Lung microvascular endothelial cell (primary cell): ENCODE measurements around the gene ST7. TPM values are rescaled to one million over a fixed set of nuclear protein-coding genes. Genes with fewer than 3 reads are reported as not detected.
A peak's percentile ranks its signal among the peaks of the same experiment; 100 is the strongest.
"Not testable (repeated sequence)": the region's sequence is repeated elsewhere in the genome, so short reads cannot be mapped to it uniquely, and the experiment has no call there.

Experiments
- DNase-seq, 2 donors: peaks; one replicate each; pipeline versions ENCODE4 v3.0.0 to v3.0.0-alpha.2; 2010; ENCODE audit warnings: low read depth in 2 of 2
- total RNA-seq: library from RNA; depleted of rRNA; stranded (reverse); fragments of >200 nt; gene quantifications from 2 replicates; pipeline ENCODE4 v1.2.1, GENCODE V29; 2014

Gene ST7
- total RNA-seq, 1 donor from 2014 or later: 11.5 TPM

DNA sequence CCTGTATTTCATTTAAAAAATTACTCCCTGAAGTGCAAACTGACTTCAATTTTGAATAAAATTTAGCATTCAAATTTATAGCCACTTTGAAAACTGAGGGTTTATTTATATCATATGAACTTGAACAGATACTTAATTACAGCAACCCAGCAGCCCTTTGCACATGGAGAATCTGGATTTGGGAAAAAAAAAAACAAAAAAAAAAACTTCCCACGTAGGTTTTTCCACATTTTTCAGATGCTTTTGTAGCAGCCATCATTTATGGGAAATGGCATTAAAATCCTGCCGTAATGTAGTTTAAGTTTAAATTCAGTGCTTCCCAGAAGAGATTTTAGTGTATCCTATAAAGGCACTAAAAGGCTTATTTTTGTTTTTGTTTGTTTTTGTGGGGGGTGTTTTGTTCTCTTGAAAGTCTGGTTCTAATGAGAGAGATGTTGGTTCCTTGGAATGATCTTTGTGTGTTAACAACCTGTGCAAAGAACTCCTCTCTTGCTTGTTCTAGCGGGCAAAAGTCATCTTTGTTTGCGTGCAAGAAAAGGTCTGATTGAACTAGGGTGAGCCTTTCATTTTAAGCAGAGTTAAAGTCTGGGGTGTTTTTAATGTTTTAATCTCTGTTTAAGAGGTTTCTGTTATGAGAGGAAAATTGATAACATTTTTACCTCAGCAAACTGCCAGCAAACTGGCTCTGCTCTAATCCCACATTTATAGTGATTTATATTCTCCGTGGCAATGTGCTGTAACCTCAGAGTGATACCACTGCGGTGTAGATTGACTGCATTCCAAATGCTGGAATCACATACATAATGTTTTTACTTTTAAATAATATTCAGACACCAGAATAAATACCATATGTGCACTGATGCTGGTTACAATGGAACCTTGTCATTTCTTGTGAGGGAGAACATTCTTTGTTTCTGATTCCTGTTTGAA, 264.1 kb downstream of the ST7 start:
- no peak for DNase-seq

DNA sequence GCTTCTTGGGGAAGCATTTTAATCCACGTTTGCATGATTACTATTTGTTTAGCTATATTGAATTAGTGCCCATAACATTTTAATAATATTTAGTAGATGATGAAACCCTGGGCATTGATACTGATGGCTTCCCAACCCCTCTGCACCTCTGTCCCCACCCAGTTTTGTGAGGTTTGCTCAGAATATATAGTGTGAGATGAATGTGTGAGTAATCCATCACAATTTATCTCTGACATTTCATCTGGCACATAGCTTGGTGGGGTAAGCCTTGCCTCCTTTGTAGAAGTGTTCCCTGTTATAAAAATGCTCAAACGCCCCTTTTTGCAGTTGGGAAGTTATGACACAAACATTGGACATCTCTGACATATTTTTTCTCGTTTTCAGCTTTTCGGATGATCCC, 265.4 kb downstream of the ST7 start:
- no peak for DNase-seq

DNA sequence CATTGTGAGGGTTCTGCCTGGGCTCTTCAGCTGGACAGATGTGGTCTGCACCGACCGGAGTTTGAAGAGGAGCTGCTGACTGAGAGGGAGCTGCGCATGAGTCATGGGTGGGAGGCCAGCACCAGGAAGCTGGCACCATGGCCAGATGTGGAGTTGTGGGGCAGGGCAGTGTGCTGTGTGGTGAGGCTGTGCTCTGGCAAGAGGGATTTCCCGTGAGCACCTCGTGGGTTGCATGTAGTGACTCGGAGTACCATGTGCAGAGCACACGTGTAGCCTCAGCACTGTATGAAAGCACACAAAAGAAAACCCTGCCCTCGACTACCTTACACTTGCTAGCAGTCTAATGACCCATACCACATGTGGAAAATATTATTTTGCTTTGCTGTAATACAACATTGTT, 266.2 kb downstream of the ST7 start:
- peak in 1 of 2 donors; percentile 5 for DNase-seq

DNA sequence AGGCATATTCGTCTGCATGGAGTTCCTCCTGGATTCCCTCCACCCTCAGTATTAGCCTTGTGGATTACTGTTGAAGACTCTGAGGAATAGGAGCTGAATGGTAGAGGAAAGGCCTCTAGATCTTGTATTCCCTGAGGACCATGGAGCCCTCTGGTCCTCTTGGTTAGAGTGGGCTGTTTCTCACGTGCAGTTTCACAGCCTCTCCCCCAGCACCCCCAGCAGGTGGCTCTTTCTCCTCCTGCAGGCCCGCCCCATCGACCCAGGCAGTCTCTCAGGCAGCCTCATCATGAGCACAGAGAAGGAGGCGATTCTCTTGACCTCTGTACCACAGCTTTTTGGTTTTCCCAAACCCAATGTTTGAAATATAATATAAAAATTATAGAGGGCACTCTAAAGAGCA, 267.5 kb downstream of the ST7 start:
- no peak for DNase-seq

DNA sequence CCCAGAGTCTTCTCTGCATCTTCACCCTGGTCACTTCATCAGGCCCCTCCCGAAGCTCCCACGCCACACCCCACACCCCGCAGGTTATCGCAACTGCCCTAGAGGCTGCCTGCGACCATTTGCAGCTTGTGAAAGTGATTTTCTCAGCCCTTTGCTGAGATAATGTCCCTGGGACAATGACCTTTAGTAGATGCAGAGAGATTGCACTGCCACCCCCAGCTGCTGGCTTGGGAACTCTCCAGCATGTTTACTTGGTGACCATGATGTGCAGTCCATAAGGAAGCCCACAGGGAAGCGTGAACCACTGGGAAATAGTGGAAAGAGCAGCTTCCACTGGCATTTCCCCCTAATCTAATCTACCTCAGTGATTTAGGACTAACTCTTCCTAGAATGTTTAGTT, 272.2 kb downstream of the ST7 start:
- no peak for DNase-seq

DNA sequence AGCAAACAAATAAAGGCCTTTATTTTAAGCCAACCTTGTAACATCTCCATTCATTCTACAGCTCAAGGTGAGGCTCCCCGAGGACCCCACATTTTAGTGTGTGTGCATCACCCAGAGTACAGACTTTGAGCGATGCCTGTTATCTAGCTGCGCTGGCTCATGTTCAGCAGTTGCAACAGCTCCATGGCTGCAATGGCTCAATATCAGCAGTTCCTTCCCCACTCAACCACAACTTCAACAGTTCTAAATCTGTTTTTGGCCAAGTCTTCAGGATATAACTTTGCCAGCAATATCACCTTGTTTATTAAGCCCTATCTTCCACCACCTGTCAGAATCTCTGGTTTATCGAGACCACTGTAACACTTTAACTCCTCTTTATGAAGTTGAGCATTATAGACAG, 273.8 kb downstream of the ST7 start:
- no peak for DNase-seq

DNA sequence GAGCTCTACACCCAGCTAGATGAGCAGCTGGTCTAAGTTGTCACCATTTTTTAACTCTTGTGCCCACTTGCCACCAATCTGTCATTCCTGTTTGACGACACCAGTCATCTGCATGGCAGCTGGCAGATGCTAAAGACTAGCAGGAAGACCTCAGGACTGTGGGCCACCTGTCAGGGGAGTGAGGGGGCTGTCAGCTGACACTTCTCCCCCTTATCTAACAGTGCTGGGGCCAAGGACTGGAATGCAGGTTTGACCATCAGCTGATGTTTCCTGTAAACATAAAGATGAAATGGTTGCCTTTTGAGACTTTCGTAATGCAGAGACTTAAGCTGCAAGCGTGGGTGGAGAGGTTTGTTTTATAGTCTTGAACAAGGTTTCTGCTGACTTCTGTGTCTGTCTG, 276.0 kb downstream of the ST7 start:
- no peak for DNase-seq

DNA sequence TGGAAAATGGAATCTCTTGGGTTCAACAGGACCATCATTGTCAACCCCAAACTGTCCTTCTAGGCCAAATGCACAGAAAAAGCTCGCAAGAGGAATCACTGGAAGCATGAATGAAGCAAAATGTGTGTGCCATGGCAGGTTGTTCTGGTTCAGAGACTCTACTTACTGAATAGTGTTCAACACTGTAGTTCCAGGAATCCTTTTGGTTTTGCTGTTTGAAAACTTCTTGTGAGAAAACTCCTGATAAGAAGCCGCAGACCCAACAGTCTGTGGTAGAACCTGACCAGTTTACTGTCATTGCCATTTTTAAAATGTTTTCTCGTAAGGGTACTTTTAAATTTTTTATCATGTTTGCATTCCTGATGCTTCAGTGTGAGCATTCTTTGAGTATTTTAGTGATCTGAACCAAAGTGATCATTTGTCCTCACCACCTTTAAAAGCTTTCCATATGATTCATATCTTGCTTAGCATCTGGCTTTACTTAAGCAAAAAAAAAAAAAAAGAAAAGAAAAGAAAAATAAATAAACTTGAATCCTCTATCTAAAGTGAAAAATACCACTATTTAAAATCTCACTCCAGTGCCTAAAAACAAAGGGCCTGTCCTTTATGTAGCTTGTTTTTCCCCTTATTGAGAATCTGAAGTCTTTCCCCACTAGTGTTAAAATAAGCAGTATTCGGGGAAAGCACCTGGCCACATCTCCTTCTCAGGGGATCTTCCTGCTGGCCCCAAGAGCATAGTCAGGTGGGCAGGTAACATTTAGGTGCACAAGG, 277.2 kb downstream of the ST7 start:
- DNase-seq: no peak

DNA sequence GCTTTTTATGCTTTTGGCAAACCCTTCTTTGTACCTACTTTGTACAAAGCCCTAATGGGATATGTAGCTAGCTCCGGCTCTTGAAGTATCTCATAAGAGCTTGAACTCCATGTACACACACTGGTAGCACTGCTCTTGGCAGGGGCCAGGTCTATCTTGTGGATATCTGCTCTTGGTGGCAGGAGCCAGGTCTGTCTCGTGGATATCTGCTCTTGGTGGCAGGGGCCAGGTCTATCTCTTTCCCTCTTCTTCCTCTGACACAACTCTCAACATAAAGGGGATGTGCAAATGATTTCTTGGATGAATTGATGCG, 277.7 kb downstream of the ST7 start:
- no peak for DNase-seq

DNA sequence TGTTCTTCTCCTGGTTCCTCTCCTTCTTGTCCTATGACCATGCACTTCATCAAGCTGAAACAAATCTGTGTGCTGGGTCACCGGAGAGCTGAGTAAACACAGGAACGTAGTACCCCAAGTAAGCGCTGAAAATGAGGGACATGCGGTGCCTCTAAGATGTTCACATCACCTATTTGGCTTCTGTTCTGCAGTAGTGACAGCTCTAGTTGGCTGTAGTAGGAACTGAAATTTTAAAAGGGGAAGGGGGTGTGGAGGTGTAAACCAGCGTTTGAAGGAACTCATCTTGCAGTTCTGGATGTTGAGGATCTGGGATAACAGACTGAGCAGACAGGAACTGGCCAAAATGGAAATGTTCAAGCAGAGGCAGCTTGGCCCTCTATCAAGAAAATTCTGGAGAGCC, 284.3 kb downstream of the ST7 start:
- no peak for DNase-seq

DNA sequence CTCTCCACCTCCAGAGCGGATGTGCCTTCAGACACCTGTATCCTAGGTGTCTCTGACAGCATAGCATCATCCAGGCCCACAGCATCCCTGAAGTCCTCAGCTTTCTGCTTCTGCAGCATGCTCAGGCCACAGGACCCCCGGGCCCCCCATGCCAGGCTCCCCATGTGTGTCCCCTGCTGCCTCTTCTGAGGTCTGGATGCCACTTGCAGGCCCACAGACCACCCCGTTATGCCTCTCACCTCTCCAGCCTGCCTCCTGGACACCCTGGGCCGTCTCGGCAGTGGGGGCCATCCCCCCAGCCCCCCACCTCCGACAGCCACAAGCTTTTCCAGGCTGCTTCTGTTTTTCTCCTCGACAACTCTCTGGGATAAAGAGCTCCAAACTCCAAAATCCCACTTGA, 285.2 kb downstream of the ST7 start:
- no peak for DNase-seq

DNA sequence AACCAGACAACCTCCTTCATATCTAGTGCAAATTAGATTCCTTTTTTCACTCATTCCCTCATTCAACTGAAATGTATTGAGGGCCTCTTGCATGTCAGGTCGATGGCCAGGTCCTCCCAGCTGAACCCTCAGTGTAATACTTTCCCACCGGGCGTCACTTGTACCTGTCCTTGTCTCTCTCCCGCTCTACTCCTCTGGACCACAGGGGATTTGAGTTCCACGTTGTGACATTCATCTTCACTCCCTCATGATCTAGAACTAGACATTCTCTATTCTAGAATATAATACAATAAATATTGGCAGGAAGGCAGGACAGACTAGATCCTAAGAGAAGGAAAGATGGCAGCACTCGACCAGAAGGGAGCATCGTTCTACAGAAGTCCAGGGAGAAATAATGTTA, 285.6 kb downstream of the ST7 start:
- DNase-seq: no peak

DNA sequence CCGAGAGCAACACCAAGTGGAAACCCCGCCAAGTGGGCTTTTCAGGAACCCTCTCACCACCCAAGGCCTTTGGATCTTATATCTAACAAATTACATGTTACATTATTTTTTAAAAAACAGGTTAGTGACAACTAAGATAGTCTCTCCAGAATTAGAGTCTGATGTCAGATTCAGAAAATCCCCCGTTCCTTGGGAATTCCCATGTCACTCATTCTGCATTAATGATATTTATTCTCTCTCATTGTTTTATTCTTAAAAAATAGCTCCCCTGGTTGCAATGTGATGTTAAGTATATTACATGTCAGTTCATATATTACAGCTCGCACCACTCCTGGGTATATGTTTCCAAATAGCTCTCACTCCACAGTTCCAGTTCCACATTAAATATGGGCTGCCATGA, 287.8 kb downstream of the ST7 start:
- no peak for DNase-seq

DNA sequence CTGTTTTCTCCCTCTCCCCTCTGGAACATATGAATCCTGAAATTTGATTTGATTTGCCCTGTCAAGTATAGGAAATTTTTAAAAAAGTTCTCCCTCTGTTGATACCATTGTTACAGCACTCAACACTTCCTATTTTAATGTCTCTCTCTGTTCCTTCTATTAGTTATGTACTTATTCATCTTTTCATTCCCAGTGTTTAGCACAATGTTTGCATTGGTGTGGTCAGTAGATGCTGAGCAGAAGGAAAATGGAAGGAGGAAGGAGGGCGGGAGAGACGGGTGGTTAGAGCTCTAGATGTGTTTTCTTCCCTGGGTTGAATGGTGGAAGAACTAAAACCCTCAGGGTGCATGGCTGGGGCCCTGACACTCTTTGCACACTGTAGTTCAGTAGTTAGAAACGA, 290.1 kb downstream of the ST7 start:
- no peak for DNase-seq

DNA sequence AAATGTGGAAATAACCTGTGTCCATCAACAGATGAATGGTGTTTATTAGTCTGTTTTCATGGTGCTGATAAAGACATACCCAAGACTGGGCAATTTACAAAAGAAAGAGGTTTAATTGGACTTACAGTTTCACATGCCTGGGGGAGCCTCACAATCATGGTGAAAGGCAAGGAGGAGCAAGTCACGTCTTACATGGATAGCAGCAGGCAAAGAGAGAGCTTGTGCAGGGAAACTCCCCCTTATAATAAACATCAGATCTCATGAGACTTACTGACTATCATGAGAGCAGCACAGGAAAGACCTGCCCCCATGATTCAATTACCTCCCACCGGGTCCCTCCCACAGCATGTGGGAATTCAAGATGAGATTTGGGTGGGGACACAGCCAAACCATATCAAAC, 292.4 kb downstream of the ST7 start:
- not testable (repeated sequence) for DNase-seq

DNA sequence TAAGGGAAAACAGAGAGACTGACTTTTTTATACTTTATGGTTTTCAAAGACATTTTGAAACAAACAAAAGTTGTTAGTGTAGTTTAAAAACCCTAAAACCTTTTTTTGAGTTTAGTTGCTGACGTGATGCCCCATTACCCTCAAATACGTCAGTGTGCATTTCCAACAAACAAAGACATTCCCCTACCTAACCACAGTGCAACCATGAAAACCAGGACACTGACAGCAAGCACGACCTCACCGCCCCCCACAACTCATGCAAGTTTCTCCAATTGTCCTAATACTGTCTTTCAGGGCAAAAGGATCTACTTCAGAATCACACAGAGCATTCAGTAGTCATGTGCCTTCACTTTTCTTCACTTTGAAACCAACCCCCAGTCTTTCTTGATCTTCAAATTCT, 294.5 kb downstream of the ST7 start:
- DNase-seq: no peak

DNA sequence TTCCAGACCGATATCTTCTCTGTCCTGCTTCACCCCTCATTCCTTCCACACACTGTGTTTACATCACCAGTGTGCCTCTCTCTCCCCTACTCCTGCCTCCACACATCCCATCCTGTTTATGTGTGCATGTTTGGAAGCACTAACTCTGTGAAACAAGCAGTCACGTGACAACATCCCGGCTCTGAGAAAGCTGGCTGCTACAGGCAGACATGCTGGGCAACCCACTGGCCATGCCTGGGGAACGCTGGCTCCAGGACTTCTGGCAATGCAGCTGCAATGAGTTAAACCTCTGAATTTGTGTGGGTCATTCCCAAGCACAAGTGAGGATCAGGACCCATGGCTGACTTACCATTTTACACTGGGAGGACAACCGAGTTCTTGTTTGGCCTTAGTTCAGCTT, 295.5 kb downstream of the ST7 start:
- no peak for DNase-seq

DNA sequence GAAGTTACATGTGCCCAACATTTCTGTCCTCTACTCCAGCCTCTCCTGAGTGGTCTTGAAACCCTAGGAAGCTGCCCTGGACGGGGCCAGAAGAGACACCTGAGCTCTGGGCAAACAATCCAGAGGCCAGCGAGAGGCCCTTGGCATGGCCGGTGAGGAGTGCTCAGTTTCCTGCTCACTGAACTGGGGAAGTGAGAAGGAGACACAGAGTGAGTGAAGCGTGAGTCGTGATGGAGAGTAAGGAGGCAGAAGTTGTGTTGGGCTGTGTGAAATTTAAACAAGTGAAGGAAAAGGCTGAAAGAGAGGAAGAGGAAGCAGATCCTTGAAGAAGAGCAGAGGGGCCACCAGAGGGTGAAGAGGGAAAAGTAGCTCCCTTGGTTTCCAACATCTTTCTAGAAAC, 296.4 kb downstream of the ST7 start:
- no peak for DNase-seq

DNA sequence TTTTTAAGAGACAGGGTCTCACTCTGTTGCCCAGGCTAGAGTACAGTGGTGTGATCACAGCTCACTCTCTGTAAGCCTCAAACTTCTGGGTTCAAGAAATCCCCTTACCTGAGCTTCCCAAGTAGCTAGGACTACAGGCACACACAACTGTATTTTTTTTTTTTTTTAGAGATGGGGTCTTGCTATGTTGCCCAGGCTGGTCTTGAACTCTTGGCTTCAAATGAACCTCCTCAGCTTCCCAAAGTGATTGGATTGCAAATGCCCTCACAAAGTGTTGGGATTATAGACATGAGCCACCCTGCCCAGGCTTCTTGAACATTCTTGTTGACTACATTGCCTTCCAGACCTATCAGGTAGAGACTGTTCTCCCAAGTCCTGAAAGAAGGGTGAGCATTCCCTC, 296.9 kb downstream of the ST7 start:
- no peak for DNase-seq

DNA sequence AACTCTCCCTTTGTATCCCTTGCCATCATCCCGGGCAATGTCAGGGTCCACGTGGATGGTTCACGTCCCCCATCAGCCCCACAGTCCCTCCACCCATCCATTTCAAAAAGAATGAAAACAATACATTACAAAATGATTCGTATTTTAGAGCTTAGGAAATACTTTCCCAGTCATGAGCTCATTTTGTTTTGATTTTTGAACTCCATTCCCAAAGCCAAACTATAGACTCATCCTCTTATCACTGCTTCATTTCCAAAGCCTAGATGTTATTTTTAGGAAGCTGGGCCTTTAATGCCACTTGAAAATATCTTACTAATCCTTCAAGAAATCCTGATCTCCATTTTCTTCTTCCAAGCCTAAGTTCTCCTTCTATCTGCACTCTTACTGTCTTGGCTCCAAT, 297.5 kb downstream of the ST7 start:
- DNase-seq: no peak

DNA sequence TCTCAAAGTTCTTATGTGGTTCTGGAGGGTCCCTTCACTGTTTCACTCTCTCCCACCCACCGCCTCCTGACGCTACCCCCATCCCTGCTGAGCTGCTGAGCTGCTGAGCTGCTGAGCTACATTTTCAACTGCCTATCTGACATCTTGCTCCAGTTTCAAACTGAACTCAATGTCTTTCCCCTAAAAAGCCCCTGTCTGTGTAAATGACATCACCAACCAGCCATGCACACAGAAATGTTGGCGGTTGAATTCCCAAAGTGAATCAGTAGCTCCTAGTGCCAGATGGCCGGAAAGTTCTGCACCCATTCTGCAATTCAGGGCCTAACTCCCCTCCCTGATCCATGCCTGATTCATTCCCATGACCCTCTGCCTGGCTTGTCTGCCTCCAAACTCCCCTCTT, 298.4 kb downstream of the ST7 start:
- DNase-seq: no peak

DNA sequence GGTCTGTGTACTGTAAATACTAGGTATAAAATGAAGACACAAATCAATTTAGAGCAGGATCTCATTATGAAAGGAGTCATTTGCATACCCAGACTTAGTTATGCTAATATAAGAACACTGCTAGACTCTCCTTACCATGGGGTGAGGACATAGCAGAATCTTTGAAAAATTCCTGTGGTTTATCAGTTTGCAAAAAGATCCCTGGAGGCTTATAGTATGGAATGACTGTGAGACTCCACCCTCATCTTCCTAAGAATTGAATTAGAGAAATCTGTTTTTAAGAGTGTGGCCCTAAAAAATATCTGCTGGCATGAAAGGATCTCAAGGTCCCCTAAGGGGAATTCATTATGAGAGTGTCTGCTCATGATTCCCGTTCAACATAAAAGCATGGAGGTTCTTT, 306.3 kb downstream of the ST7 start:
- no peak for DNase-seq

DNA sequence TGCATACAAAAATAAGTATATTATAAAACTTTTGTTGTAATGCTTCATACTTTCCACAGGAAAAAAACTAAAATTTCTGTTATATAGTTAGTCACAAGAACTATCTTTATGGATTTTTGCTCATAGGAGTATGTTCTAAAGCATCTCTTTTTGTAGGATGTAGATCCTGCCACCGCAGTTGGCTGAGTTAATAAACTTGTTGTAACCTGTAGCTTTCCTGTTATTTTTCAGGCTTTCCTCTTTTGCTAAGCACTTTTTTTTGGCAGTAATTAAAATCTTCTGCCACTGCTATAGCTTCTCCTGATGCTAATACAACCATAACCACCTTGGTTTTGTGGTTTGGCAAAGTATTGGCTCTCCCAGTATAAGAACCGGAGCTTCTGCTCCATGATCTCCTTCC, 309.2 kb downstream of the ST7 start:
- no peak for DNase-seq
